ENCODE data around the gene PHC1.

DNA sequence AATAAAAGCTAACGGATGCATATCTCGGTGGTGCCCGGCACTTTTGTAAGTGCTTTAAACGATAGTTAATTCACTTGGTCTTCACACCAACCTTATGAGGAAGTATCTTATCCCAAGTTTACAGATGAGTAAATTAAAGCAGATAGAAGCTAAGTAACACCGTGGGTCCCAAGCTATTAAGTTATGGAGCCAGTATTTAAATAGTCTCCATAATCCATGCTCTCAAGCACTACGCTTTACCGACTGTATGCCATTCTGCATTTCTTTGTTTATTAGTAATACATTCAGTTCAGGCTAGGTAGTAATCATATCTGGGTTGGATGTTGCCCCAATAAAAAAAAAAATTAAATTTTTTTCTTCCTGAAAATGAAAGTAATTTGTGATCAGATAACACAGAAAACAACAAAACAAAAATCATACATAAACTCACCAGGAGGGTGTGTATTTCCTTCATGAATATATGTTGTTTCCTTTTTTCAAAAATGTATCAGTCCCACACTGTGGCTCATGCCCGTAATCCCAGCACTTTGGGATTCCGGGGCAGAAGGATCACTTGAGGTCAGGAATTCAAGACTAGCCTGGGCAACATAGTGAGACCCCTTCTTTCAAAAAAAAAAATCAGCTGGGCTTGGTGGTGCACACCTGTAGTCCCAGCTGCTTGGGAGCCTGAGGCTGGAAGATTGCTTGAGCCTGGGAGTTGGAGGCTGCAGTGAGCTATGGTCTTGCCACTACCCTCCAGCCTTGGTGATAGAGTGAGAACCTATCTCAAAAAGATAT lies 36.6 kb downstream of the PHC1 start:
- TF ChIP-seq, protein P1, sequence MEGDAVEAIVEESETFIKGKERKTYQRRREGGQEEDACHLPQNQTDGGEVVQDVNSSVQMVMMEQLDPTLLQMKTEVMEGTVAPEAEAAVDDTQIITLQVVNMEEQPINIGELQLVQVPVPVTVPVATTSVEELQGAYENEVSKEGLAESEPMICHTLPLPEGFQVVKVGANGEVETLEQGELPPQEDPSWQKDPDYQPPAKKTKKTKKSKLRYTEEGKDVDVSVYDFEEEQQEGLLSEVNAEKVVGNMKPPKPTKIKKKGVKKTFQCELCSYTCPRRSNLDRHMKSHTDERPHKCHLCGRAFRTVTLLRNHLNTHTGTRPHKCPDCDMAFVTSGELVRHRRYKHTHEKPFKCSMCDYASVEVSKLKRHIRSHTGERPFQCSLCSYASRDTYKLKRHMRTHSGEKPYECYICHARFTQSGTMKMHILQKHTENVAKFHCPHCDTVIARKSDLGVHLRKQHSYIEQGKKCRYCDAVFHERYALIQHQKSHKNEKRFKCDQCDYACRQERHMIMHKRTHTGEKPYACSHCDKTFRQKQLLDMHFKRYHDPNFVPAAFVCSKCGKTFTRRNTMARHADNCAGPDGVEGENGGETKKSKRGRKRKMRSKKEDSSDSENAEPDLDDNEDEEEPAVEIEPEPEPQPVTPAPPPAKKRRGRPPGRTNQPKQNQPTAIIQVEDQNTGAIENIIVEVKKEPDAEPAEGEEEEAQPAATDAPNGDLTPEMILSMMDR (IDR thresholded peaks at IDR 0.05): peak; percentile 10
- TF ChIP-seq, protein P2, sequence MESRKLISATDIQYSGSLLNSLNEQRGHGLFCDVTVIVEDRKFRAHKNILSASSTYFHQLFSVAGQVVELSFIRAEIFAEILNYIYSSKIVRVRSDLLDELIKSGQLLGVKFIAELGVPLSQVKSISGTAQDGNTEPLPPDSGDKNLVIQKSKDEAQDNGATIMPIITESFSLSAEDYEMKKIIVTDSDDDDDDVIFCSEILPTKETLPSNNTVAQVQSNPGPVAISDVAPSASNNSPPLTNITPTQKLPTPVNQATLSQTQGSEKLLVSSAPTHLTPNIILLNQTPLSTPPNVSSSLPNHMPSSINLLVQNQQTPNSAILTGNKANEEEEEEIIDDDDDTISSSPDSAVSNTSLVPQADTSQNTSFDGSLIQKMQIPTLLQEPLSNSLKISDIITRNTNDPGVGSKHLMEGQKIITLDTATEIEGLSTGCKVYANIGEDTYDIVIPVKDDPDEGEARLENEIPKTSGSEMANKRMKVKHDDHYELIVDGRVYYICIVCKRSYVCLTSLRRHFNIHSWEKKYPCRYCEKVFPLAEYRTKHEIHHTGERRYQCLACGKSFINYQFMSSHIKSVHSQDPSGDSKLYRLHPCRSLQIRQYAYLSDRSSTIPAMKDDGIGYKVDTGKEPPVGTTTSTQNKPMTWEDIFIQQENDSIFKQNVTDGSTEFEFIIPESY (IDR thresholded peaks at IDR 0.05; ENCODE audit: borderline replicate concordance, low read depth): no peak
- no peak for TF ChIP-seq JUND (IDR thresholded peaks at IDR 0.05)
